HG02943 (cell line): ENCODE results near the gene FADS1.

ENCODE experiments used
- ATAC-seq: cut with Tn5 transposase; IDR thresholded peaks from one replicate; pipeline ENCODE4 v1.9.1; 2021; ENCODE audit warnings: mild to moderate bottlenecking, low read depth, moderate library complexity; ENCODE audit not compliant: unreplicated experiment

The FADS1 gene

GRCh38 chr11:61778920-61779650 lies 37.7 kb downstream of the FADS1 start:
- ATAC-seq: no peak

DNA sequence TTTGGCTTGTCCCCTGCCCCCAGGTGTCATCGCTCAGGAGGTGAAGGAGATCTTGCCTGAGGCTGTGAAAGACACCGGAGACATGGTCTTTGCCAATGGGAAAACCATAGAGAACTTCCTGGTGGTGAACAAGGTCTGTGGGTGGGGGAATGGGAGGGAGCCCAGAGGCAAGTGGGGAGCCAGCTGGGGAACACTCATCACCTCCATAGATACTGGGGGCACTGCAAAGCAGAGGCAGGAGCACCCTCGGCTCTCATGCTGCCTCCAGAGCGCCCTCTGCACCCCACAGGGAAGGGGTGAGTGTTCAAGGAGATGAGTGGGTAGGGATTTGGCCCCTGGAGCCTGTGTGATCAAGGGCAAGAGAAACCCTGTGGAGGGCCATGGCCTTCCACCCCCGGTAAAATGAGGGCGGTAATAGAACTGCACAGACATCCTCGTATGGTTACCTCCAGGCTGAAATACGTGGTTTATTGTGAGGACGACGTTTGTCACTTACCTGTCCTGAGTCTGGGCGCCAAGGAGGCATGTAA lies 38.4 kb downstream of the FADS1 start:
- no peak for ATAC-seq

- no peak for ATAC-seq
Measured at GRCh38 chr11:61777234-61778090, 39.3 kb downstream of the FADS1 start.

DNA sequence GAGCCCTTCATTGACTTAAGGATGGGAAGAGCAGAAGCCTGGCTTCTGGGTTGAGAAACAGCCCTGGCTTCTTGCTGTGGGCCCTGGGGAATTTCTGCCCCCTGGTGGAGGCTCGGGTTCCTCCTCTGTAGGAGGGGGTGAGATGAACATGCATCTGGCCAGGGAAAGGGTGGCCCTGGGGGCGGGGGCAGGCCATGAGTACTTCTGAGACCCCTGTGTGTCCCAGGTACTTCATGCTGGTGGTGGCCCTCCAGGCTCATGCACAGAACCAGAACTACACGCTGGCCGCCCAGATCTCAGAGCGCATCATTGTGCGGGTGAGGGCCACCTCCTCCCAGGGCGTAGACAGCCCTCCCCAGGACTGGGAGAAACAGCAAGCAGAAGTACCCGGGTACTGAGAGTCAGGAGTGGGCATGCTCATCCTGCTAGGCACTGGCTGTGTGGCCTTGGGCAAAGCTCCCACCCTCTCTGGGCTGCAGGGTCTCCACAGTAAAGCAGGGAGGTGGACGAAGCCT lies 40.2 kb downstream of the FADS1 start:
- no peak for ATAC-seq

GRCh38 chr11:61775606-61776554 lies 40.9 kb downstream of the FADS1 start:
- ATAC-seq: no peak

GRCh38 chr11:61775106-61775505 lies 41.7 kb downstream of the FADS1 start:
- ATAC-seq: no peak

DNA sequence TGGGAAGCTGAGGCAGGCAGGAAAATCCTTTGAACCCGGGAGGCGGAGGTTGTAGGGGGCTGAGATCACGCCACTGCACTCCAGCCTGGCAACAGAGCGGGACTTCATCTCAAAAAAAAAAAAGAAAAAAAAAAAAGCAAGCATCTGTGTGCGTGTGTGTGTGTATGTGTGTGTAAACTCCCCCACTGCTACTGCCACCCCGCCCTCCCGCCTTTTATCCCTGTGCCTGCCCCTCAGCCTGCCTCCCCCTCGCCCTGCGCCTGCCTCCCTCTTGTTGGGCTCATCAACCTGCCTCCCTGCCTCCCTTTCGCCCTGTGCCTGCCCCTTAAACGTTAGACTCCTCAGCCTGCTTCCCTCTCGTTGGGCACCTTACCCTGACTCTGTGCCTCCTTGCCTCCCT lies 42.4 kb downstream of the FADS1 start:
- no peak for ATAC-seq

- ATAC-seq: no peak
Measured at GRCh38 chr11:61773809-61774208, 43.0 kb downstream of the FADS1 start.

DNA sequence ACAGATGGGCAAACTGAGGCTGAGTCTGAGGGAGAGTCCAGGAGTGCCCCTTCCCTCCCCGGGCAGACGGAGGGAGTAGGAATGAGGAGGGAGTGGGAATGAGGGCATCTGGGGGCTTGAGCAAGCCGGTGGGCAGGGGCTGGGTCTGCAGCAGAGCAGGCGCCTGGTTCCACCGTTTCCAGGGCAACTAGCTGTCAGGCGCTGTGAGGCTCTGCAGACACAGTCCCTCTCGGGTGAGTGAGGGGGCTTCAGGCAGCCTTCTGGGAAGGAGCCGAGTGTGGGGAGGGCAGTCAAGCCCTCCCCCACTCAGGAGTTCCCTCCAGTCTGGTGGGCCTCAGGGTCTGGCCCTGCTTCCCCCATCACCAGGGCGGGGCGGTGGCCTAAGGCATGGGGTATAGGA lies 43.4 kb downstream of the FADS1 start:
- no peak for ATAC-seq

GRCh38 chr11:61771985-61772455 lies 44.8 kb downstream of the FADS1 start:
- ATAC-seq: no peak

- no peak for ATAC-seq
Measured at GRCh38 chr11:61771195-61771894, 45.5 kb downstream of the FADS1 start.

GRCh38 chr11:61769946-61770683 lies 46.7 kb downstream of the FADS1 start:
- ATAC-seq: no peak

DNA sequence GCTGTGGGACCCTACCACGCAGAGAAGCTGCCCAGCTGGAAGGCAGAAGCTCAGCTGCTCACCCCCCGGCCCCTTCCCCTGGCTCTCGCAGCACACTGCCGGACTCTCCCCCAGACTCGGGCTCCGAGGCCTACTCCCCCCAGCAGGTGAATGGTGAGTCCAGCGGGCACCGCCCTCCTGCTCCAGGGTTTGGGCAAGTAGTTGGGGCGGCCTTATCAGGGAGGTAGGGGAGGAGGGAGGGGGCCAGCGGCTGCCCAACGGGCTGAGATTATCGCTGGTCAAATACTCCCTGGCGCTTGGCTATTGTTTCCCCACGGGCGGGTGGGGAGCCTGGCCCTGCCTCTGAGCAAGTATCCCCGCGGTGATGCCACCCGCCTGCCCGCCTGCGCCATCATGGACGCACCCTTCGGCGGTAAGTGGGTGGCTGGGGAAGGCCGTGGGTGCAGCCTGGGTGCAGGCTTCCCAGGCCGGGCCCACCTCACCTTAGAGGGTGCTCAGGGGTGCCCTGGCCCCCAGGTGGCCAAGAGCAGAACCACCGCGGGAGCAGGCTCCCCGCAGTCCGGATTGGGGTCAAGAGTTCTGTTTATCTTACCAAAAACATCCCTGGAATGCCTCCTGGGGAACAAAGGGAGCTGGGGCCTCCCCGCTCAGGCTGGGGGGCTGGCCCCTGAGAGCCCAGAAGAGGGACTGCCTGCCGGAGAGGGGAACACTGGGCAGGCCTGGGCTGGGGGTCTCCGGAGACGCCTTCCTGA lies 47.5 kb downstream of the FADS1 start:
- ATAC-seq: no peak

- ATAC-seq: no peak
Measured at GRCh38 chr11:61768376-61769076, 48.3 kb downstream of the FADS1 start.

GRCh38 chr11:61766353-61766841 lies 50.4 kb downstream of the FADS1 start:
- ATAC-seq: no peak

DNA sequence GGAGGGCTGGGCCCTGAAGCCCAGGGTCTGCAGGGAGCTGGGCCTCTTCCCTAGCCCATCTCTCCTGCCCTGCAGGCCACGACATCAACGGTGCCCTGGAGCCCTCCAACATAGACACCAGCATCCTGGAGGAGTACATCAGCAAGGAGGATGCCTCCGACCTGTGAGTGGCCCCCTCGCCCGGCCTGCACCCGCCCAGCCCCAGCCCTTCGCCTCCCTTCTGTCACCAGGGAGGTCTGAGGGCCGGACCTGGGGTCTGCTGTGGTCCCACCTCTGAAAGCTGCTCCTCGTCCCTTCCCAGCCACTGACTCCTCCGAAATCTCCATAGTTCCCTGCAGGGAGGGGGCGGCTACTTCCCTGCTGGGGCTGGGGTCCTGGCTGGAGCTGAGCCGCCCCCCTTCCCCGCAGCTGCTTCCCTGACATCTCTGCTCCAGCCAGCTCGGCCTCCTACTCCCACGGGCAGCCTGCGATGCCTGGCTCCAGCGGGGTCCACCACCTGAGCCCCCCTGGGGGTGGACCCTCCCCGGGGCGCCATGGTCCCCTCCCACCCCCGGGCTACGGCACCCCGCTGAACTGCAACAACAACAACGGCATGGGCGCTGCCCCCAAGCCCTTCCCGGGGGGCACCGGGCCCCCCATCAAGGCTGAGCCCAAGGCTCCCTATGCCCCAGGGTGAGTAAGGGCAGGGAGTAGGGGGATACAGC lies 51.1 kb downstream of the FADS1 start:
- ATAC-seq: no peak
